ENCODE measurements around the gene KDR. TPM values are rescaled to one million over a fixed set of nuclear protein-coding genes. Genes with fewer than 3 reads are reported as not detected.

The KDR gene
- polyA plus RNA-seq = 14.5 TPM
- long read RNA-seq, donor 1 = 0 reads
- long read RNA-seq, donor 2, full-length matches to known transcripts = 3 of 10 reads
- long read RNA-seq, donor 2, partial matches to known transcripts = 7 of 10 reads
- long read RNA-seq, donor 2, other reads (novel, unspliced or antisense) = 0 of 10 reads
- long read RNA-seq, donor 3, full-length matches to known transcripts = 2 of 2 reads
- long read RNA-seq, donor 3, partial matches to known transcripts = 0 of 2 reads
- long read RNA-seq, donor 3, other reads (novel, unspliced or antisense) = 0 of 2 reads
- long read RNA-seq, donor 4 = 0 reads
- long read RNA-seq, donor 5 = 0 reads
- long read RNA-seq, donor 6, full-length matches to known transcripts = 1 of 1 reads
- long read RNA-seq, donor 6, partial matches to known transcripts = 0 of 1 reads
- long read RNA-seq, donor 6, other reads (novel, unspliced or antisense) = 0 of 1 reads
- long read RNA-seq, donor 7, full-length matches to known transcripts = 1 of 1 reads
- long read RNA-seq, donor 7, partial matches to known transcripts = 0 of 1 reads
- long read RNA-seq, donor 7, other reads (novel, unspliced or antisense) = 0 of 1 reads
- long read RNA-seq, donor 8, full-length matches to known transcripts = 1 of 1 reads
- long read RNA-seq, donor 8, partial matches to known transcripts = 0 of 1 reads
- long read RNA-seq, donor 8, other reads (novel, unspliced or antisense) = 0 of 1 reads
- long read RNA-seq, donor 9 = 0 reads
- long read RNA-seq, donor 10 = 0 reads
- long read RNA-seq, donor 11 = 0 reads

DNA sequence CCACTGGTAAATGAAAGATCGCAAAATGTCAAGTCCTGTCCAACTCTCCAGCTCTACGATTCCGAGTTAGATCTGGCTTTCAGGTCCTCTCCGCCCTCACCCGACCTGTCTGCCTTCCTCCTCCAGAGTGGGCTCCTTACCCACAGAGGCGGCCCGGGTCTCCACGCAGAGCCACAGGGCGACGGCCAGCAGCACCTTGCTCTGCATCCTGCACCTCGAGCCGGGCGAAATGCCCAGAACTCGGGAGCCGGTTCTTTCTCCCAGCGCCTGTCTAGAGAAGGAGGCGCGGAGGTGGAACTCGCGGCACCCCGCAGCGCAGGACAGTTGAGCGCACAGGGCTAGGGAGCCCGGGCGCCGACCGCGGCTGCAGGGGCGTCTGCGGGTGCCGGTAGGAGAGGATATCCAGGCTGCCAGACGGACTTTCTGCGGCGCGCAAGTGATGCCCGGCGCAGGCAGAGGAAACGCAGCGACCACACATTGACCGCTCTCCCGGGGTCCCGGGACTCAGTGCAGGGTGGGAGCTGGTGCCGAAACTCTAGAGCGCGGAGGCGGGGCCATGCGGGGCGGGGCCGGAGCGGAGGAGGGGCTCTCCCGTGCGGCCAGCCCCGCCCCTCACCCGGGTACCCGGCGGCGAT, at the start of gene KDR:
Gene KDR (minus strand): TSS at position 509 of the 635 bp plus-strand sequence. CDS start 302 bp downstream, at position 207.
- H3K27ac ChIP-seq (ENCODE audit: low read length) = no peak within 1 kb of the TSS

DNA sequence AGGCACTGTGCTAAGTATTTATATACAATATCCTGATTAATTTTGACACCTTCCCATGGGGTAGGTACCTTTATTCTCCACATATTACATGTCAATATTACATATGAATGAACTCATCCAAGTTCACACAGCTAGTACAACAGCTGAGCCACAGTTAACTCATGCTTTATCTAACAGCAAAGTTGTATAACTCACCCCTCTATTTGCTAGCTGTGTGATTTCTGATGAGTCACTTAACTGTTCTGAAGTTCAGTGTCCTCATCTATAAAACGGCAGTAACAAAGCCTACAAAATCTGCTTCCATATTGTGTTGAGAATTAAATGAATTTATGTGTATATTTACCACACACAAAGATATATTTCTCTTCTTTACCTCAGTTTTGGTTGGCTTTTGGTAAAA, 48.2 kb upstream of the KDR start:
- no peak for DNase-seq
- WGBS (ENCODE audit: insufficient coverage, low lambda C conversion rate) = no CpG with 5 or more reads among the region's 1 CpG
- H3K36me3 ChIP-seq (ENCODE audit: control insufficient read depth, insufficient read depth, low read length) = no peaks in the 10 kb centered on the region
- H3K27ac ChIP-seq (ENCODE audit: low read length) = no peak overlapping the region
- no peaks in the 10 kb centered on the region for H3K4me1 ChIP-seq (ENCODE audit: control insufficient read depth, insufficient read depth, low read length)
- no peak overlapping the region for H3K4me3 ChIP-seq (ENCODE audit: low read length)
- H3K27me3 ChIP-seq (ENCODE audit: control insufficient read depth, insufficient read depth, low read length) = no peaks in the 10 kb centered on the region
- no peaks in the 10 kb centered on the region for H3K9me3 ChIP-seq (ENCODE audit: control insufficient read depth, low read depth, low read length)

More for the DNA sequence above, at the start of gene KDR:
- Histone ChIP-seq H3K27me3 (ENCODE audit: control insufficient read depth, insufficient read depth, low read length) (peaks cover 40% of the 10 kb centered on the region), H3K9me3 (ENCODE audit: control insufficient read depth, low read depth, low read length) (peaks cover 4% of the 10 kb centered on the region), H3K4me3 (ENCODE audit: low read length) (peak within 1 kb of the TSS; percentile 41), H3K4me1 (ENCODE audit: control insufficient read depth, insufficient read depth, low read length) (no peaks in the 10 kb centered on the region), H3K36me3 (ENCODE audit: control insufficient read depth, insufficient read depth, low read length) (no peaks in the 10 kb centered on the region)
- DNase-seq = no peak
- WGBS (ENCODE audit: insufficient coverage, low lambda C conversion rate) = no CpG with 5 or more reads among the region's 57 CpGs

DNA sequence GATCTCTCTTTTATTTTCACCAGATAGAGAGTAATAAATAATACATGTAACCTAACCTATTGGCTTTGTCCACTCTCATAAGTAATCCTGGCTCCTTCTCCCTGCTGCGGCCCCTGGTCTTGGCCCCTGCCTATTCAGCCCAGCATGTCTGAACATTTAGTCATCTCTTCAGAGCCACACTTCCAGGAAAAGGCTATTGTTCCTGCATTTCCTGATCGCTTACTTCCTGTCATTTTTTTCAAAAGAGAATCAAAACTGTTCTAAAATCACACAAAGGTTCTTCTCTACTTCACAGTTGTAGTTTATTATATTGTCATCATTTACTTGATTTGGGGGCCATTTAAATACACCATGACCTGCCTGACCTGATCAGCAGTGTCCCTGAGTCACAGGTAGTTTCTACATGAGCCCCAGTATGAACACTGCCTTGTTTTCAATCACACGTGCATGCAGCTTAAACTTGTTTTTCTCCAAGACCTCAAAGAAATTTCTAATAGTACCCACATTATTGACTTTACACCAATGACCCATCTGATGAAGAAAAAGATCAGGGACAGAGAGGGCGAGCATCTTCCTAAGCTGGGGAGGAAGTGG, 47.4 kb upstream of the KDR start:
- Histone ChIP-seq H3K9me3 (ENCODE audit: control insufficient read depth, low read depth, low read length) (no peaks in the 10 kb centered on the region), H3K36me3 (ENCODE audit: control insufficient read depth, insufficient read depth, low read length) (no peaks in the 10 kb centered on the region), H3K27me3 (ENCODE audit: control insufficient read depth, insufficient read depth, low read length) (no peaks in the 10 kb centered on the region), H3K4me1 (ENCODE audit: control insufficient read depth, insufficient read depth, low read length) (no peaks in the 10 kb centered on the region), H3K4me3 (ENCODE audit: low read length) (no peak overlapping the region), H3K27ac (ENCODE audit: low read length) (no peak overlapping the region)
- DNase-seq = no peak
- WGBS (ENCODE audit: insufficient coverage, low lambda C conversion rate) = 75% methylated on average over 2 of the region's 4 CpGs

DNA sequence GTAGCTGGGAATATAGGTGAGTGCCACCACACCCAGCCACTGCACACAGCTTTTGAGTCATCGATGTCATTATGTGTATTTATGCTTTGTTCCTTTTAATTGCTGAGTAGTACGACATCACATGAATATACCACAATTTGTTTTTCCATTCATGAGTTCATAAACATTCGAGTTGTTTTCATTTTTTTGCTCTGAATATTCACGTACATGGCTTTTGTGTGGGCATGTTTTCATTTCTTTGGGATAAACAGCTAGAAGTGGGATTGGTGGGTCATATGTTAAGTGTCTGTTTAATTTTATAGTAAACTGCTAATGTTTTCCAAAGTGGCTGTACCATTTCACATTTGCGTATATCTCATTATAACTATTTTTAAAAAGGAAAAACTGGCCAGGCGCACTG, 45.1 kb upstream of the KDR start:
- no peaks in the 10 kb centered on the region for H3K4me1 ChIP-seq (ENCODE audit: control insufficient read depth, insufficient read depth, low read length)
- no peak for DNase-seq
- no peak overlapping the region for H3K27ac ChIP-seq (ENCODE audit: low read length)
- no peak overlapping the region for H3K4me3 ChIP-seq (ENCODE audit: low read length)
- H3K36me3 ChIP-seq (ENCODE audit: control insufficient read depth, insufficient read depth, low read length) = no peaks in the 10 kb centered on the region
- WGBS (ENCODE audit: insufficient coverage, low lambda C conversion rate) = 91% methylated on average over 3 of the region's 6 CpGs
- H3K9me3 ChIP-seq (ENCODE audit: control insufficient read depth, low read depth, low read length) = no peaks in the 10 kb centered on the region
- H3K27me3 ChIP-seq (ENCODE audit: control insufficient read depth, insufficient read depth, low read length) = no peaks in the 10 kb centered on the region

DNA sequence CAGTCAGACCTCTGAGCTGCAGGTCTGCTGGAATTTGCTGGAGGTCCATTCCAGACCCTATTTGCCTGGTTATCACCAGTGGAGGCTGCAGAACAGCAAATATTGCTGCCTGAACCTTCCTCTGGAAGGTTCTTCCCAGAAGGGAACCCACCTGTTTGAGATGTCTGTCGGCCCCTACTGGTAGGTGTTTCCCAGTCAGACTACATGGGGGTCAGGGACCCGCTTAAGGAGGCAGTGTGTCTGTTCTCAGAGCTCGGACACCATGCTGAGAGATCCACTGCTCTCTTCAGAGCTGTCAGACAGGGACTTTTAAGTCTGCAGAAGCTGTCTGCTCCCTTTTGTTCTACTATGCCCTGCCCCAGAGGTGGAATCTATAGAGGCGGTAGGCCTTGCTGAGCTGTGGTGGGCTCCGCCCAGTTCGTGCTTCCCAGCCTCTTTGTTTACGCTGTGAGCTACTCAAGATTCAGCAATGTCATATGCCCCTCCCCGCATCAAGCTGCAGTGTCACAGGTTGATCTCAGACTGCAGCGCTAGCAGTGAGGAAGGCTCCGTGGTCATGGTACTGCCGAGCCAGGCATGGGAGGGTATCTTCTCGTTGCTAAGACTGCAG, 44.1 kb upstream of the KDR start:
- Histone ChIP-seq H3K9me3 (ENCODE audit: control insufficient read depth, low read depth, low read length) (no peaks in the 10 kb centered on the region), H3K27me3 (ENCODE audit: control insufficient read depth, insufficient read depth, low read length) (no peaks in the 10 kb centered on the region), H3K4me3 (ENCODE audit: low read length) (no peak overlapping the region), H3K36me3 (ENCODE audit: control insufficient read depth, insufficient read depth, low read length) (no peaks in the 10 kb centered on the region), H3K27ac (ENCODE audit: low read length) (no peak overlapping the region), H3K4me1 (ENCODE audit: control insufficient read depth, insufficient read depth, low read length) (no peaks in the 10 kb centered on the region)
- no CpG with 5 or more reads among the region's 12 CpGs for WGBS (ENCODE audit: insufficient coverage, low lambda C conversion rate)
- no peak for DNase-seq

DNA sequence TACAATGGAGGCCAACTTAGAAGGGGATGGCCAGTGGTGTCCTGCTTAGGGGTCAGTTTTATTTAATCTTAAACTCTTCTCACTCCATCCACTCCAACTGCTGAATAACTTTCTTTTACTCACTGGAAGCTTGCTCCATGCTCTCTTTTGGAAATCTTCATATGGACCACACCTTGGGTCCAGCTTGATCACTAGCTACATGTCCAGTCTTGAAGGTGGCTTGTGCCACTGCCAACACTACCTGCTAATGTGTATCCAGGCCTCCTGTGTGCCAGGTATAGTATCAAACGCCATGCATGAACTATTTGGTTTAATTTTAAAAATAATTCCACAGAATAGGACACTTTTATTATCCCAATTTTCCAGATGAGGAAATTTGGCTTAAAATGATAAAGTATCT, 37.0 kb upstream of the KDR start:
- H3K27ac ChIP-seq (ENCODE audit: low read length) = no peak overlapping the region
- DNase-seq = no peak
- no peaks in the 10 kb centered on the region for H3K4me1 ChIP-seq (ENCODE audit: control insufficient read depth, insufficient read depth, low read length)
- no CpG with 5 or more reads among the region's 1 CpG for WGBS (ENCODE audit: insufficient coverage, low lambda C conversion rate)
- H3K9me3 ChIP-seq (ENCODE audit: control insufficient read depth, low read depth, low read length) = no peaks in the 10 kb centered on the region
- peaks cover 17% of the 10 kb centered on the region for H3K27me3 ChIP-seq (ENCODE audit: control insufficient read depth, insufficient read depth, low read length)
- H3K4me3 ChIP-seq (ENCODE audit: low read length) = no peak overlapping the region
- no peaks in the 10 kb centered on the region for H3K36me3 ChIP-seq (ENCODE audit: control insufficient read depth, insufficient read depth, low read length)

DNA sequence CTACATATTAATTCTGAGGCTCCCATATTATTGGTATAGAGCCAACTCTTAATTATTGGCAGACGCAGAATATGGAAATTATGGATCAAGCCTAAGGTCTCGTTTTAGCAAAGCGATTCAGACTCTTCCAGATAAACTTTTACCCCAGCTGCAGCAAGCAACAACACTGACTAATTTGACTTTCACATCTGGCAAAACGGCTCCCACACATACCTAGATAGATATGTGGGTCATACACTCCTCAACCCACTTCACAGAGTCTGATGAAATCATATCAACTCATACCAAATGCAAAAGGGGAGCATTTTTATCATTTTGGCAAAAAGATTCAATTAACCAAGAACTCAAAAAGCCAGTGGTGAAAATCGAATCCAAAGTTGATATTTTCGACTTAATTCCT, 36.3 kb upstream of the KDR start:
- peaks cover 18% of the 10 kb centered on the region for H3K27me3 ChIP-seq (ENCODE audit: control insufficient read depth, insufficient read depth, low read length)
- no peak overlapping the region for H3K27ac ChIP-seq (ENCODE audit: low read length)
- WGBS (ENCODE audit: insufficient coverage, low lambda C conversion rate) = 92% methylated on average over 5 of the region's 6 CpGs
- no peak for DNase-seq
- no peaks in the 10 kb centered on the region for H3K4me1 ChIP-seq (ENCODE audit: control insufficient read depth, insufficient read depth, low read length)
- H3K4me3 ChIP-seq (ENCODE audit: low read length) = no peak overlapping the region
- H3K9me3 ChIP-seq (ENCODE audit: control insufficient read depth, low read depth, low read length) = no peaks in the 10 kb centered on the region
- no peaks in the 10 kb centered on the region for H3K36me3 ChIP-seq (ENCODE audit: control insufficient read depth, insufficient read depth, low read length)

DNA sequence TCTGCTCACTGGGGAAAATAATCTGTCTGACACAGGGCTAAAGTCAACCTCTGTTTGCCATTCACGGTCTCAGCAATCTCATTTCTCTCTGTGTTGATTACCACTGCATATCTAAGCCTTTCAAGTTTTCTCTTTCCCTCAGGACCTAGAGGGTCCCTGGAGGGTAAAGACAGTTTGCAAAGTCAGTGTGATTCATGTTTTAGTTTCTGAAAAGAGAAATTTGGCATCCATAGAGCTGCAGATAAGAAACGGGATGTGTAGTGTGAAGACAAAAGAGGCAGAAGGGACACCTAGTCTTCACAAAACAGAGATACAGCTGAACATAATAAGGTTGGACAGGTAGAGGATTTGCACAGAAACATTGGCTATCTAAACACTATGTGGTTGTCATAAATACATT, 34.5 kb upstream of the KDR start:
- H3K36me3 ChIP-seq (ENCODE audit: control insufficient read depth, insufficient read depth, low read length) = no peaks in the 10 kb centered on the region
- H3K27me3 ChIP-seq (ENCODE audit: control insufficient read depth, insufficient read depth, low read length) = peaks cover 20% of the 10 kb centered on the region

DNA sequence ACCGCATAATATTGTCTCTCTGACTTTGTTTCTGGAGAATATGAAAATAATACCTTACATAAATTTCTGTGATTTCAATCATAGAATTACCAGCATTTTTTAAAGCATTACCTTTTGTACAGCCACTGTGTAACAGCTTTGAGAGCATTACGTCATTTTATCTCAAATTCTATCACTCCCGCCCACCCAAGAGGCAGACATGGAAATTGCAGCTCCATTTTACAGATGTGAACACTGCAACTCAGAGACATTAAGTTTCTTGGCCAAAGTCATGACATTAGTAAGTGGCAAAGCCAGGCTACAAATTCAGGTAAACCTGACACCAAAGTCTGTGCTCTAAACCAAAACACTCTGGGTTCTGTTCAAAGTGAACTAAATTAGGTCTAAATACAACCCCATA, 33.6 kb upstream of the KDR start:
- peaks cover 20% of the 10 kb centered on the region for H3K27me3 ChIP-seq (ENCODE audit: control insufficient read depth, insufficient read depth, low read length)
- WGBS (ENCODE audit: insufficient coverage, low lambda C conversion rate) = 75% methylated on average over 2 of the region's 3 CpGs
- no peaks in the 10 kb centered on the region for H3K9me3 ChIP-seq (ENCODE audit: control insufficient read depth, low read depth, low read length)
- no peak overlapping the region for H3K27ac ChIP-seq (ENCODE audit: low read length)
- no peaks in the 10 kb centered on the region for H3K4me1 ChIP-seq (ENCODE audit: control insufficient read depth, insufficient read depth, low read length)
- no peak for DNase-seq
- H3K4me3 ChIP-seq (ENCODE audit: low read length) = no peak overlapping the region
- no peaks in the 10 kb centered on the region for H3K36me3 ChIP-seq (ENCODE audit: control insufficient read depth, insufficient read depth, low read length)

More for the DNA sequence above, 34.5 kb upstream of the KDR start:
- no peaks in the 10 kb centered on the region for H3K9me3 ChIP-seq (ENCODE audit: control insufficient read depth, low read depth, low read length)
- H3K4me3 ChIP-seq (ENCODE audit: low read length) = no peak overlapping the region
- WGBS (ENCODE audit: insufficient coverage, low lambda C conversion rate) = 60% methylated on average over 1 of the region's 2 CpGs
- no peak overlapping the region for H3K27ac ChIP-seq (ENCODE audit: low read length)
- no peaks in the 10 kb centered on the region for H3K4me1 ChIP-seq (ENCODE audit: control insufficient read depth, insufficient read depth, low read length)
- DNase-seq = no peak
